Smooth muscle cell (in vitro differentiated cells): ENCODE data around the gene PABPN1. TPM values are rescaled to one million over a fixed set of nuclear protein-coding genes. Genes with fewer than 3 reads are reported as not detected.

Experiments
- DNase-seq: peaks from one replicate; lab custom pipeline; 2025; ENCODE audit not compliant: unreplicated experiment; lab: John Stamatoyannopoulos, UW
- H2AFZ ChIP-seq: fragments of 200-600 bp; sonication (generic); 2 replicates; pipeline ENCODE4 v1.6.0; 2016; ENCODE audit warnings: antibody characterized with exemption, low read depth, mild to moderate bottlenecking
- H3F3A ChIP-seq: fragments of 200-600 bp; sonication (generic); 2 replicates; pipeline ENCODE4 v1.6.0; 2017; ENCODE audit warnings: antibody characterized with exemption, low read depth
- H3K27ac ChIP-seq: fragments of 200-600 bp; sonication (generic); 2 replicates; pipeline ENCODE4 v1.5.1; 2016; ENCODE audit warnings: low read depth, mild to moderate bottlenecking
- H3K27me3 ChIP-seq: fragments of 200-600 bp; sonication (generic); 2 replicates; pipeline ENCODE4 v1.6.1; 2016; ENCODE audit warnings: low read depth, mild to moderate bottlenecking
- H3K36me3 ChIP-seq: fragments of 200-600 bp; sonication (generic); 2 replicates; pipeline ENCODE4 v1.5.1; 2016; ENCODE audit warnings: low read depth
- H3K4me1 ChIP-seq: fragments of 200-600 bp; sonication (generic); 2 replicates; pipeline ENCODE4 v1.5.1; 2016; ENCODE audit warnings: low read depth
- H3K4me2 ChIP-seq: fragments of 200-600 bp; sonication (generic); 2 replicates; pipeline ENCODE4 v1.6.0; 2016; ENCODE audit warnings: mild to moderate bottlenecking
- H3K4me3 ChIP-seq: fragments of 200-600 bp; sonication (generic); 2 replicates; pipeline ENCODE4 v1.5.1; 2016; ENCODE audit warnings: mild to moderate bottlenecking
- H3K79me2 ChIP-seq: fragments of 200-600 bp; sonication (generic); 2 replicates; pipeline ENCODE4 v1.6.0; 2016; ENCODE audit warnings: low read depth, mild to moderate bottlenecking
- H3K9ac ChIP-seq: fragments of 200-600 bp; sonication (generic); 2 replicates; pipeline ENCODE4 v1.6.0; 2016; ENCODE audit warnings: low read depth
- H3K9me3 ChIP-seq: fragments of 200-600 bp; sonication (generic); replicated peaks from 2 replicates; pipeline ENCODE4 v1.5.1; 2016; ENCODE audit warnings: low read depth
- H4K20me1 ChIP-seq: fragments of 200-600 bp; sonication (generic); 2 replicates; pipeline ENCODE4 v1.6.0; 2016; ENCODE audit warnings: low read depth
- CTCF ChIP-seq: fragments of 200-600 bp; sonication (generic); IDR thresholded peaks from 2 replicates; pipeline ENCODE4 v1.5.1; 2017; ENCODE audit warnings: borderline replicate concordance, mild to moderate bottlenecking, antibody characterized with exemption; ENCODE audit not compliant: insufficient read depth, poor library complexity, severe bottlenecking
- WGBS: methylation state at CpG from one replicate; pipeline ENCODE4 v1.1.7; 2016; ENCODE audit warnings: low lambda C conversion rate; 5-methylcytosine and 5-hydroxymethylcytosine counted together
- polyA plus RNA-seq: library from polyadenylated mRNA; unstranded; fragments of >200 nt; fragmentation: Nextera tagmentation; extraction: Ambion mirVana; gene quantifications from 2 replicates; pipeline ENCODE4 v1.2.1, GENCODE V29; 2016
- total RNA-seq: library from RNA; depleted of rRNA; stranded (reverse); fragments of >200 nt; gene quantifications from 2 replicates; pipeline ENCODE4 v1.2.3, GENCODE V29; 2014

PABPN1 gene
- total and polyA plus RNA-seq, 2 experiments from 2014 or later: 48.3 to 139 TPM

- DNase-seq: no peak
- Histone ChIP-seq H3K9ac (no peak overlapping the region), H3K36me3 (no peaks in the 10 kb centered on the region), H2AFZ (no peak overlapping the region), H3K4me3 (no peak overlapping the region), H3K4me2 (no peak overlapping the region), H3F3A (peaks cover 50% of the 10 kb centered on the region), H3K79me2 (peaks cover 16% of the 10 kb centered on the region), H4K20me1 (peaks cover 28% of the 10 kb centered on the region), H3K27ac (no peak overlapping the region), H3K27me3 (no peaks in the 10 kb centered on the region), H3K9me3 (no peaks in the 10 kb centered on the region), H3K4me1 (peaks cover 16% of the 10 kb centered on the region)
- 99% methylated on average over 8 of the region's 8 CpGs for WGBS
- TF ChIP-seq CTCF: no peak
Observed at GRCh38 chr14:23357261-23357660, 36.0 kb downstream of the PABPN1 start.

- H3K27ac ChIP-seq: no peak overlapping the region
- H3K4me1 ChIP-seq: peaks cover 18% of the 10 kb centered on the region
- no peak overlapping the region for H2AFZ ChIP-seq
- no peaks in the 10 kb centered on the region for H3K9me3 ChIP-seq
- peaks cover 51% of the 10 kb centered on the region for H3F3A ChIP-seq
- 90% methylated on average over 3 of the region's 3 CpGs for WGBS
- H3K36me3 ChIP-seq: no peaks in the 10 kb centered on the region
- H3K27me3 ChIP-seq: no peaks in the 10 kb centered on the region
- H3K9ac ChIP-seq: no peak overlapping the region
- peaks cover 32% of the 10 kb centered on the region for H4K20me1 ChIP-seq
- H3K4me3 ChIP-seq: no peak overlapping the region
- no peak for DNase-seq
- TF ChIP-seq CTCF: no peak
- no peak overlapping the region for H3K4me2 ChIP-seq
- H3K79me2 ChIP-seq: peaks cover 22% of the 10 kb centered on the region
Observed at GRCh38 chr14:23358042-23358441, 36.8 kb downstream of the PABPN1 start.

- H3F3A ChIP-seq: peaks cover 45% of the 10 kb centered on the region
- DNase-seq: no peak
- H3K9me3 ChIP-seq: no peaks in the 10 kb centered on the region
- H3K4me2 ChIP-seq: no peak overlapping the region
- 97% methylated on average over 12 of the region's 12 CpGs for WGBS
- no peak for TF ChIP-seq CTCF
- peaks cover 29% of the 10 kb centered on the region for H3K79me2 ChIP-seq
- H3K27ac ChIP-seq: no peak overlapping the region
- no peak overlapping the region for H3K4me3 ChIP-seq
- H2AFZ ChIP-seq: no peak overlapping the region
- no peak overlapping the region for H3K9ac ChIP-seq
- no peaks in the 10 kb centered on the region for H3K27me3 ChIP-seq
- H3K4me1 ChIP-seq: peaks cover 24% of the 10 kb centered on the region
- H3K36me3 ChIP-seq: no peaks in the 10 kb centered on the region
- peaks cover 37% of the 10 kb centered on the region for H4K20me1 ChIP-seq
Observed at GRCh38 chr14:23358553-23359166, 37.4 kb downstream of the PABPN1 start.

GRCh38 chr14:23359167-23359626 is 37.9 kb downstream of the PABPN1 start:
- peaks cover 29% of the 10 kb centered on the region for H3K4me1 ChIP-seq
- 98% methylated on average over 8 of the region's 11 CpGs for WGBS
- no peak overlapping the region for H3K4me2 ChIP-seq
- H3F3A ChIP-seq: peaks cover 39% of the 10 kb centered on the region
- no peaks in the 10 kb centered on the region for H3K36me3 ChIP-seq
- H3K9ac ChIP-seq: no peak overlapping the region
- no peaks in the 10 kb centered on the region for H3K27me3 ChIP-seq
- peaks cover 41% of the 10 kb centered on the region for H4K20me1 ChIP-seq
- TF ChIP-seq CTCF: no peak
- H3K27ac ChIP-seq: no peak overlapping the region
- DNase-seq: no peak
- H3K4me3 ChIP-seq: no peak overlapping the region
- H3K9me3 ChIP-seq: no peaks in the 10 kb centered on the region
- peaks cover 34% of the 10 kb centered on the region for H3K79me2 ChIP-seq
- H2AFZ ChIP-seq: no peak overlapping the region
